ENCODE measurements around the gene ANKRD55. TPM values are rescaled to one million over a fixed set of nuclear protein-coding genes. Genes with fewer than 3 reads are reported as not detected.
"Not testable (repeated sequence)": the region's sequence is repeated elsewhere in the genome, so short reads cannot be mapped to it uniquely, and the experiment has no call there.

The ANKRD55 gene
- total and polyA plus RNA-seq, 4 donors: 0.37 to 1.9 (median 1.4) TPM

DNA sequence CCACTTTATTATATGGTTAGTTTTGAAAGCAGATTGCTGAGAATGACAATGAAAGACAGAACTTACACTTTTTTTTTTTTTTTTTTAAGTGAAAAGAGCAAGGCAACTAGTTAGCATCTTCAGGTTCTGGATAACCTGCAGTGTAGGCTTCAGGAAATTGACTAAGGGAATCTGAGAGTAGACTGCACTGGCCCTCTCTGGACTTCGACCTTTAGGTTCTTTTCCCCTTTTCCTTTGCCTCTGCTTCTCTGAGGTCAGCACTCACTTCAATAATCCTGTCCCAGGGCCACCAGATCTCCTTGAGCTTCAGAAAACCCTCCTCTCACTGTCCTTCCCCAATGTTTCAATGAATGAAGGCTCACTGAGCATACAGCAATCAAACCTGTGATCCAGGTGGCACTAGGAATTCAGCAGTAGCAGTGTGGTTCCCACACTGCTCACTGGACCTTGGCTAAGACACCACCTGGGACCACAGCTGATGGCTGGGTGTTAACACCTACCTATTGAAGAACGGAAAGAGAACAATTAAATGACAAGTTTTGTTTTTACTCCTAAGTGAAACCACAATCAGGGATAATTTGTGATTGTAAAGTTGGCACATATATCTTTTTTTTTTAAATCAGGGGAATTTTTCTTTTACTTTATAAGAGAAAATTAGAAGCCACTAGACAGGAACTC lies 152.6 kb downstream of the ANKRD55 start:
- H3K27ac ChIP-seq (ENCODE audit: low read depth in 1 of 2, low read length in 2 of 2): no peak overlapping the region
- H3K4me3 ChIP-seq (ENCODE audit: low read depth in 1 of 3, low read length in 3 of 3): no peak overlapping the region
- peaks cover 0 to 3% (median 0%) of the 10 kb centered on the region in 4 donors for H3K4me1 ChIP-seq (ENCODE audit: control insufficient read depth in 4 of 4, insufficient read depth in 4 of 4, low read length in 3 of 4)
- H3K9ac ChIP-seq (ENCODE audit: low read depth in 1 of 2, low read length in 2 of 2): no peak overlapping the region
- TF ChIP-seq RAD21 (IDR thresholded peaks at IDR 0.05) (no peak), FOXA1 (IDR thresholded peaks at IDR 0.05) (no peak), SP1 (IDR thresholded peaks at IDR 0.05) (no peak), REST (IDR thresholded peaks at IDR 0.05) (no peak), HNF4G (IDR thresholded peaks at IDR 0.05) (no peak), RXRA (IDR thresholded peaks at IDR 0.05) (no peak), ZBTB33 (IDR thresholded peaks at IDR 0.05) (no peak), TAF1 (conservative IDR thresholded peaks at IDR 0.05) (no peak), FOXA2 (IDR thresholded peaks at IDR 0.05) (no peak), EGR1 (IDR thresholded peaks at IDR 0.05; ENCODE audit: low read depth in 2 of 2) (no peak), GABPA (IDR thresholded peaks at IDR 0.05 in 1 of 2, conservative IDR thresholded peaks at IDR 0.05 in 1 of 2) (no peak), JUND (IDR thresholded peaks at IDR 0.05) (no peak), YY1 (IDR thresholded peaks at IDR 0.05) (no peak)
- TF ChIP-seq, protein P1, sequence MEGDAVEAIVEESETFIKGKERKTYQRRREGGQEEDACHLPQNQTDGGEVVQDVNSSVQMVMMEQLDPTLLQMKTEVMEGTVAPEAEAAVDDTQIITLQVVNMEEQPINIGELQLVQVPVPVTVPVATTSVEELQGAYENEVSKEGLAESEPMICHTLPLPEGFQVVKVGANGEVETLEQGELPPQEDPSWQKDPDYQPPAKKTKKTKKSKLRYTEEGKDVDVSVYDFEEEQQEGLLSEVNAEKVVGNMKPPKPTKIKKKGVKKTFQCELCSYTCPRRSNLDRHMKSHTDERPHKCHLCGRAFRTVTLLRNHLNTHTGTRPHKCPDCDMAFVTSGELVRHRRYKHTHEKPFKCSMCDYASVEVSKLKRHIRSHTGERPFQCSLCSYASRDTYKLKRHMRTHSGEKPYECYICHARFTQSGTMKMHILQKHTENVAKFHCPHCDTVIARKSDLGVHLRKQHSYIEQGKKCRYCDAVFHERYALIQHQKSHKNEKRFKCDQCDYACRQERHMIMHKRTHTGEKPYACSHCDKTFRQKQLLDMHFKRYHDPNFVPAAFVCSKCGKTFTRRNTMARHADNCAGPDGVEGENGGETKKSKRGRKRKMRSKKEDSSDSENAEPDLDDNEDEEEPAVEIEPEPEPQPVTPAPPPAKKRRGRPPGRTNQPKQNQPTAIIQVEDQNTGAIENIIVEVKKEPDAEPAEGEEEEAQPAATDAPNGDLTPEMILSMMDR (IDR thresholded peaks at IDR 0.05; ENCODE audit: low read depth, low read length, missing input control): no peak
- no peaks in the 10 kb centered on the region for H3K27me3 ChIP-seq (ENCODE audit: control insufficient read depth in 4 of 4, insufficient read depth in 4 of 4, low read length in 3 of 4)
- DNase-seq (ENCODE audit: low spot score): no peak
- H3K9me3 ChIP-seq (ENCODE audit: control insufficient read depth in 4 of 4, low read length in 3 of 4): no peaks in the 10 kb centered on the region
- H3K36me3 ChIP-seq (ENCODE audit: control insufficient read depth in 4 of 4, insufficient read depth in 3 of 4, low read depth in 1 of 4, low read length in 3 of 4): no peaks in the 10 kb centered on the region
- 64% methylated on average over 2 of the region's 2 CpGs for WGBS

- H3K4me1 ChIP-seq (ENCODE audit: control insufficient read depth in 4 of 4, insufficient read depth in 4 of 4, low read length in 3 of 4); H3K9ac ChIP-seq (ENCODE audit: low read depth in 1 of 2, low read length in 2 of 2); H3K4me3 ChIP-seq (ENCODE audit: low read depth in 1 of 3, low read length in 3 of 3); DNase-seq (ENCODE audit: low spot score); H3K9me3 ChIP-seq (ENCODE audit: control insufficient read depth in 4 of 4, low read length in 3 of 4); H3K36me3 ChIP-seq (ENCODE audit: control insufficient read depth in 4 of 4, insufficient read depth in 3 of 4, low read depth in 1 of 4, low read length in 3 of 4); H3K27ac ChIP-seq (ENCODE audit: low read depth in 1 of 2, low read length in 2 of 2); H3K27me3 ChIP-seq (ENCODE audit: control insufficient read depth in 4 of 4, insufficient read depth in 4 of 4, low read length in 3 of 4): not testable (repeated sequence)
- WGBS: 91% methylated on average over 5 of the region's 5 CpGs
Observed at GRCh38 chr5:56079157-56079500, 154.0 kb downstream of the ANKRD55 start.
